Stimulated activated CD4-positive, alpha-beta T cell treated with anti-CD3 and anti-CD28 coated beads, Interleukin-15, amount 100 ng/mL, for 1 hour (primary cell): Measurements from ENCODE around the gene LMTK3.

Source experiments
- DNase-seq, 2 donors: peaks; one replicate each; pipeline ENCODE4 v3.0.0-alpha.2; 2020; ENCODE audit warnings: low read depth in 1 of 2, low spot score in 1 of 2

LMTK3 gene, protein sequence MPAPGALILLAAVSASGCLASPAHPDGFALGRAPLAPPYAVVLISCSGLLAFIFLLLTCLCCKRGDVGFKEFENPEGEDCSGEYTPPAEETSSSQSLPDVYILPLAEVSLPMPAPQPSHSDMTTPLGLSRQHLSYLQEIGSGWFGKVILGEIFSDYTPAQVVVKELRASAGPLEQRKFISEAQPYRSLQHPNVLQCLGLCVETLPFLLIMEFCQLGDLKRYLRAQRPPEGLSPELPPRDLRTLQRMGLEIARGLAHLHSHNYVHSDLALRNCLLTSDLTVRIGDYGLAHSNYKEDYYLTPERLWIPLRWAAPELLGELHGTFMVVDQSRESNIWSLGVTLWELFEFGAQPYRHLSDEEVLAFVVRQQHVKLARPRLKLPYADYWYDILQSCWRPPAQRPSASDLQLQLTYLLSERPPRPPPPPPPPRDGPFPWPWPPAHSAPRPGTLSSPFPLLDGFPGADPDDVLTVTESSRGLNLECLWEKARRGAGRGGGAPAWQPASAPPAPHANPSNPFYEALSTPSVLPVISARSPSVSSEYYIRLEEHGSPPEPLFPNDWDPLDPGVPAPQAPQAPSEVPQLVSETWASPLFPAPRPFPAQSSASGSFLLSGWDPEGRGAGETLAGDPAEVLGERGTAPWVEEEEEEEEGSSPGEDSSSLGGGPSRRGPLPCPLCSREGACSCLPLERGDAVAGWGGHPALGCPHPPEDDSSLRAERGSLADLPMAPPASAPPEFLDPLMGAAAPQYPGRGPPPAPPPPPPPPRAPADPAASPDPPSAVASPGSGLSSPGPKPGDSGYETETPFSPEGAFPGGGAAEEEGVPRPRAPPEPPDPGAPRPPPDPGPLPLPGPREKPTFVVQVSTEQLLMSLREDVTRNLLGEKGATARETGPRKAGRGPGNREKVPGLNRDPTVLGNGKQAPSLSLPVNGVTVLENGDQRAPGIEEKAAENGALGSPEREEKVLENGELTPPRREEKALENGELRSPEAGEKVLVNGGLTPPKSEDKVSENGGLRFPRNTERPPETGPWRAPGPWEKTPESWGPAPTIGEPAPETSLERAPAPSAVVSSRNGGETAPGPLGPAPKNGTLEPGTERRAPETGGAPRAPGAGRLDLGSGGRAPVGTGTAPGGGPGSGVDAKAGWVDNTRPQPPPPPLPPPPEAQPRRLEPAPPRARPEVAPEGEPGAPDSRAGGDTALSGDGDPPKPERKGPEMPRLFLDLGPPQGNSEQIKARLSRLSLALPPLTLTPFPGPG (N-terminal part only)

GRCh38 chr19:48511800-48512503 lies at the start of gene LMTK3:
LMTK3 (minus strand) TSS chr19:48511835; CDS start chr19:48511576, 259 bp downstream.
- DNase-seq = peak; percentile 56 to 66

GRCh38 chr19:48561412-48561811 lies 49.8 kb upstream of the LMTK3 start:
- no peak for DNase-seq

DNA sequence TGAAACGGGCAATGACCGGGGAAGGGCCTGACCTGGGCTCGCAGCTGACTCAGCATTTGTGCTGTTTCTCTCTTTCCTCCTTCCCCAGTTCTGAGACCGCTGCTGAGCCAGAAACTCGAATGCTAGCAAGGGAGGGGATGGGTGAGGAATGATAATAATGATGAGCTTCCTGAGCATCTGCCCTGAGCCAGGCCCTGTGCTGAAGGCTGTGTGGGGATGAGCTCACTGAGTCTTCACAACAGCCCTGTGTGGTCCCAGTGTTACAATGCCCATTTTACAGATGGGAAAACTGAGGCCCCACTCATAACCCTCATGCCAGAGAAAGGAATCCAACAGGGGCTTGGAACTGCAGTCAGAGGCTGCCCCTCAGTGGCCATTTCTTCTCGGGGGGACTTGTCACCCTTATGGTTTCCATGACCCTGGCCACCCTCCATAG lies 48.5 kb upstream of the LMTK3 start:
- no peak for DNase-seq

GRCh38 chr19:48558018-48558684 lies 46.5 kb upstream of the LMTK3 start:
- DNase-seq = no peak

DNA sequence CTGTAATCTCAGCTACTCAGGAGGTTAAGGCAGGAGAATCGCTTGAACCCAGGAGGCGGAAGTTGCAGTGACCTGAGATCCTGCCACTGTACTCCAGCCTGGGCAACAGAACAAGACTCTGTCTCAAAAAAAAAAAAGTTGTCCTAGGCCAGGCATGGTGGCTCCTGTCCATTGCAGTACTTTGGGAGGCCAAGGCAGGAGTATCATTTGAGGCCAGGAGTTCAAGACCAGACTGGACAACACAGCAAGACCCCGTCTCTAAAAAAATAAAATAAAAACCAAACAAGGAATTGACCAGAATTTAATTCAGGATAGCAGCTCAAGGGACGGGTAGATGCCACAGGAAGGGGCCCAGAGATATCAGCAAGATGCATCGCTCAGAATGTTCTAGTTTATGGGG lies 45.2 kb upstream of the LMTK3 start:
- no peak for DNase-seq

DNA sequence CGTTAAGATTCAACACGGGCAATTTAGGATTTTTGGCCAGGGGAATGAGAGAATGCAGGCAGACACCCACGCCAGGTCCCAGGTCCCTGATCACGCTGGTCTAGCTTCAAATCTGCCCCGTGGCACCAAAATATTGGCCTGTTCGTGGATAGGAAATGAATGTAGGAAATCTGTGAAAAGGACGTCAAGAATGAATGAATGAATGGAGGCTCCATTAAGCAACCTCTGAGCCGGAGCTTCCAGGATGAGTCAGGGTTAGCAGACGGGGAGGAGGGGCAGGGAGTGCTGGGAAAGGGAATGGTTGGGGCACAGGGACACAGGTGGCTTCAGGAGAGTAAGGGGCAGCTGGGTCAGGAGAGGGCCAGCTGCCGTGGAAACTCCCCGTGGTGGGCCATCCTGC lies 44.5 kb upstream of the LMTK3 start:
- DNase-seq = no peak

GRCh38 chr19:48554385-48555091 lies 42.9 kb upstream of the LMTK3 start:
- DNase-seq = no peak

GRCh38 chr19:48553676-48554384 lies 42.2 kb upstream of the LMTK3 start:
- no peak for DNase-seq

GRCh38 chr19:48552406-48553322 lies 41.0 kb upstream of the LMTK3 start:
- DNase-seq = no peak

DNA sequence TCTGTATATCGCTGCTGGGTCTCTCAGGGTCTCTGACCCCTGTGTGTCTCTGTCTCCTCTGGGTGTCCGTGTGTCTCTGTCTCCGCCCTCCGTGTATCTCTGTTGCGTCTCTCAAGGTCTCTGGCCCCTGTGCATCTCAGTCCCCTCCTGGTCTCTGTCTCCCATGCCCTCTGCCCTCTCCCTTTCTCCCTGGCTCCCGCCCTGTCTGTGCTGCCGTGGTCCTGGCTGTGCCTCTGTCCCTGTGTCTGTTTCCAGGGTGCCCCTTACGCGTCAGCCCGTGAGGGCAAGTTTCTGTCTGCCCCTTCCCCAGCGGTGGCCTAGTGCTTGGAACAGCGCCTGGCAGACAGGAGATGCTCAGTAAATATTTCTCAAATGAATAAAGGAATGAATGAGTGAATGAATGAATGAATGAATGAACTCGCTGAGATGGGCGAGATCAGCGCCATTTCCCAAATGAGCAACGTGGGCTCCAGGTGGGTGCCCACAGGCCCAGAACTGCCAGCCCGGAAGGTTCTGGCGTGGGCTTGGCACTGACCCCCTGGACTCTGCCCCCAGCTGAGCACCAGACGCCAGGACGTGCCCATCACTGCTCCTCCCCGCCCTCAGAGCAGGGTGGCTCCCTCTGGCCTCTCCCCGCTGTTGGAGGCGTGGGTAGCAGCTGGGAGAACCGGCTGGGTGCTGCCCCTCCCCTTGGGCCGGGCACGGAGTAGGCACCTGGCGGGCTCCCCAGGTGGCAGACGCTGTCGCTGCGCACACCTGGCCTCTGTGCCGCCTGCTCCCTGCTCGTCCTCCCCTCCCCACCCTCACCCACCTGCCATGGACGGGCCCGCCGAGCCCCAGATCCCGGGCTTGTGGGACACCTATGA lies 40.0 kb upstream of the LMTK3 start, which contains the start of gene SULT2B1:
Gene SULT2B1 (plus strand): TSS at position 736 of the 866 bp plus-strand sequence. CDS start 81 bp downstream, at position 817.
- no peak for DNase-seq

DNA sequence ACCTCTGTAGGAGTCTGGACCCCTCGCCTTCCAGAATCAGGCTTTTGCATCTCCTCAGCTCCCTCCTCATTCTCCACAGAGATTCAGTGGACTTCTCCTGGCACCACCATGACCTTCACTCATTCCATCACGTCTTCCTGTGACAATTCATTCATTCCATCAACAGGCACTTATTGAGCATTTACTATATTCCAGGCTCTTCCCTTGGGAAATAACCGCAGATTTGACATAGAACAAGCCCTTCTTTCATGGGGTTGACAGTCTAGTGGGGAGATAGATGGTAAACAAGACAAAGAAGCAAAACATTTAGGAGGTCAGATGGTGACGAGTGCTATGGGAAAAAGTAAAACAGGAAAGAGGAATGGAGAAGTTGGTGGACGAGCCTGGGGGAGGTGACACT lies 37.7 kb upstream of the LMTK3 start:
- DNase-seq = no peak

DNA sequence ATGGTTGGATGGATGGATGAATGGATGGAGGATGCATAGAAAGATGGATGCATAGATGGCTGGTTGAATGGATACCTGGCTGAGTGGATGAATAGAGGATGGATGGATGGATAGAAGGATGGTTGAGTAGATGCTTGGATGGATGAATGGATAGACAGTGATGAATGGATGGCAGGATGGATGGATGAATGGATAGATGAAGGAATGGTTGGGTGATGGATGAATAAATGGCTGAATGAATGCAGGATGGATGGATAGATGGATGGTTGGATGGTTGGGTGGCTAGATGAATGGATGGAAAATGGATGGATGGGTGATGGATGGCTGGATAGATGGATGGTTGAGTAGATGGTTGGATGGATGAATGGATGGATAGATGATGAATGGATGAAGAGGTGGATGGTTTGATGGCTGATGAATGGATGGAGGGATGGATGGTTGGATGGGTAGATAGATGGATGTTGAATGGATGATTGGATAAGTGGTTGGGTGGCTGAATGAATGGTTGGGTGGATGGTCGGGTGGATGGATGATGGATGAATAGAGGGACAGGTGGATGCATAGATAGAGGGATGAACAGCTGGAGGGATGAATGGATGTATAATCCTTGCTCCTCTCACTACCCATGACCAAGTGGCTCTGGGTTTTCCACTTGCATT lies 36.7 kb upstream of the LMTK3 start:
- no peak for DNase-seq

- DNase-seq = no peak
Measured at GRCh38 chr19:48547722-48548121, 36.1 kb upstream of the LMTK3 start.

- no peak for DNase-seq
Measured at GRCh38 chr19:48544856-48545750, 33.5 kb upstream of the LMTK3 start.

- no peak for DNase-seq
Measured at GRCh38 chr19:48543121-48543710, 31.6 kb upstream of the LMTK3 start.
